ENCODE results near the gene TM4SF20. TPM values are rescaled to one million over a fixed set of nuclear protein-coding genes. Genes with fewer than 3 reads are reported as not detected.

The TM4SF20 gene, protein sequence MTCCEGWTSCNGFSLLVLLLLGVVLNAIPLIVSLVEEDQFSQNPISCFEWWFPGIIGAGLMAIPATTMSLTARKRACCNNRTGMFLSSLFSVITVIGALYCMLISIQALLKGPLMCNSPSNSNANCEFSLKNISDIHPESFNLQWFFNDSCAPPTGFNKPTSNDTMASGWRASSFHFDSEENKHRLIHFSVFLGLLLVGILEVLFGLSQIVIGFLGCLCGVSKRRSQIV
- not detected for total RNA-seq (2013)
- polyA plus RNA-seq (not detected), polyA minus RNA-seq (not detected in 2 replicates), total RNA-seq (0 to 3.0 (median 0.25) reads per million in 11 experiments)

GRCh38 chr2:227379095-227379494 lies at the start of gene TM4SF20:
TM4SF20 (minus strand) TSS chr2:227379306; CDS start chr2:227379268, 38 bp downstream.
- Histone ChIP-seq H3K9ac (ENCODE audit: insufficient read depth, low read length, poor library complexity, severe bottlenecking) (no peak within 1 kb of the TSS), H3K79me2 (ENCODE audit: insufficient read depth, low read length) (no peaks in the 10 kb centered on the region), H3K4me2 (replicated peaks; ENCODE audit: extremely low read depth, low read length, poor library complexity, severe bottlenecking) (no peak within 1 kb of the TSS), H3K36me3 (replicated peaks in 1 of 2; ENCODE audit: control insufficient read depth in 1 of 2, insufficient read depth in 2 of 2, low read length in 2 of 2) (no peaks in the 10 kb centered on the region), H3K4me1 (ENCODE audit: control insufficient read depth in 1 of 2, insufficient read depth in 2 of 2, low read length in 2 of 2) (peaks cover 0 to 12% of the 10 kb centered on the region in 2 donors), H3K27me3 (ENCODE audit: control insufficient read depth in 2 of 2, insufficient read depth in 2 of 2, low read length in 2 of 2) (no peaks in the 10 kb centered on the region), H3K4me3 (replicated peaks in 1 of 3; ENCODE audit: low read depth in 2 of 3, low read length in 3 of 3) (no peak within 1 kb of the TSS), H3K27ac (ENCODE audit: low read depth in 1 of 2, low read length in 2 of 2) (no peak within 1 kb of the TSS), H4K20me1 (ENCODE audit: insufficient read depth, low read length) (no peaks in the 10 kb centered on the region), H2AFZ (ENCODE audit: insufficient read depth, low read depth, low read length, poor library complexity, severe bottlenecking) (no peak within 1 kb of the TSS), H3K9me3 (replicated peaks in 1 of 2; ENCODE audit: control insufficient read depth in 1 of 2, insufficient read depth in 1 of 2, low read length in 2 of 2) (no peaks in the 10 kb centered on the region)
- no peak for TF ChIP-seq CTCF (IDR thresholded peaks at IDR 0.05)
- WGBS (ENCODE audit: insufficient coverage), result 100% methylated on average over 3 of the region's 4 CpGs
- peaks cover 0 to 7% (median 1%) of the 10 kb centered on the region in 3 donors for H3K27me3 Mint-ChIP-seq (ENCODE audit: low read depth in 3 of 3)
- peaks cover 19% of the 10 kb centered on the region for H3K4me1 Mint-ChIP-seq
- H3K9me3 Mint-ChIP-seq, result peaks cover 0 to 3% (median 0%) of the 10 kb centered on the region in 7 donors
- no peaks in the 10 kb centered on the region for H3K36me3 Mint-ChIP-seq
- intact Hi-C loops (cut with micrococcal nuclease), result no loop called here
- DNase-seq, result no peak
- no peak within 1 kb of the TSS for H3K4me3 Mint-ChIP-seq
- peak within 1 kb of the TSS in 2 of 7 donors; percentile 9 to 31 for H3K27ac Mint-ChIP-seq

DNA sequence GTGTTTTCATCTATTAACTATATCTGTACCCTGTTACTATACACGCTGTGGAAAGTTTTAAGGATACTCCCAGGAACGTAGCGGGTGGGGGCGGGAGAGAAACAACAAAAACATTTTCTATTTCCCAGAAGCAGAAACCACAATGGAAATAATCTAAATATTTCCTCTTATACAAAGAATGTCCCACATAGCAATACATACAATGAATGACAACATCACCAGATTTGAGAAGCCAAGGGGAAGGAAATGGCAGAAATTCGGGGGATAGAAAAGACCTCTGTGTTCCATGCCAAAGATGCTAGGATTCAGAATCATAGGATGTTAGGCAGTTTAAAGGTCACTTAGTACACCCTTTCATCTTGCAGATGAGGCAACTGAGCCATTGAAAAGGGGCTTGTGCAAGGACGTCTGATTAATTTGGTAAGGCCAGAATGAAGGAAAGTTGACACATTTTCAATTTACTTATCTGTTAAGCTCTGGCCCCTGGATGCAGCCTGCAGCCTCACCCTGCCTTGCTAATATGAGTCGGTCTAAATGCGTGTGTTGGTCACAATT lies 49.7 kb upstream of the TM4SF20 start:
- Histone ChIP-seq H3K4me3 (replicated peaks in 1 of 3; ENCODE audit: low read depth in 2 of 3, low read length in 3 of 3) (peak overlapping the region in 1 of 3 experiments; percentile 21), H3K4me1 (ENCODE audit: control insufficient read depth in 1 of 2, insufficient read depth in 2 of 2, low read length in 2 of 2) (peaks cover 19 to 50% of the 10 kb centered on the region in 2 donors), H3K4me2 (replicated peaks; ENCODE audit: extremely low read depth, low read length, poor library complexity, severe bottlenecking) (peak overlapping the region; percentile 17), H3K9ac (ENCODE audit: insufficient read depth, low read length, poor library complexity, severe bottlenecking) (no peak overlapping the region), H4K20me1 (ENCODE audit: insufficient read depth, low read length) (no peaks in the 10 kb centered on the region), H3K79me2 (ENCODE audit: insufficient read depth, low read length) (no peaks in the 10 kb centered on the region), H3K36me3 (replicated peaks in 1 of 2; ENCODE audit: control insufficient read depth in 1 of 2, insufficient read depth in 2 of 2, low read length in 2 of 2) (no peaks in the 10 kb centered on the region), H3K27ac (ENCODE audit: low read depth in 1 of 2, low read length in 2 of 2) (peak overlapping the region in 1 of 2 donors; percentile 47), H2AFZ (ENCODE audit: insufficient read depth, low read depth, low read length, poor library complexity, severe bottlenecking) (no peak overlapping the region), H3K27me3 (ENCODE audit: control insufficient read depth in 2 of 2, insufficient read depth in 2 of 2, low read length in 2 of 2) (no peaks in the 10 kb centered on the region), H3K9me3 (replicated peaks in 1 of 2; ENCODE audit: control insufficient read depth in 1 of 2, insufficient read depth in 1 of 2, low read length in 2 of 2) (peaks cover 8 to 10% of the 10 kb centered on the region in 2 donors)
- peaks cover 26% of the 10 kb centered on the region for H3K4me1 Mint-ChIP-seq
- intact Hi-C loops (cut with micrococcal nuclease), result no loop called here
- H3K36me3 Mint-ChIP-seq, result peaks cover 9 to 13% of the 10 kb centered on the region in 2 donors
- H3K27me3 Mint-ChIP-seq (ENCODE audit: low read depth in 3 of 3), result peaks cover 0 to 6% (median 2%) of the 10 kb centered on the region in 3 donors
- no peak for DNase-seq
- H3K9me3 Mint-ChIP-seq, result peaks cover 10 to 20% (median 18%) of the 10 kb centered on the region in 7 donors
- TF ChIP-seq CTCF (IDR thresholded peaks at IDR 0.05), result no peak
- no peak overlapping the region for H3K4me3 Mint-ChIP-seq
- no peak overlapping the region for H3K27ac Mint-ChIP-seq
- 86% methylated on average over 4 of the region's 8 CpGs for WGBS (ENCODE audit: insufficient coverage)
